HCT116 (cell line): Measurements from ENCODE around the gene CENATAC.

ENCODE experiments used
- EGR1 ChIP-seq: IDR thresholded peaks from 2 replicates; pipeline ENCODE4 v1.6.1; 2012; ENCODE audit warnings: low read depth
- ELF1 ChIP-seq: IDR thresholded peaks from 2 replicates; pipeline ENCODE4 v1.6.1; 2012; ENCODE audit warnings: low read depth, borderline replicate concordance
- EZH2 ChIP-seq: fragments of 200-600 bp; sonication (generic); IDR thresholded peaks from 2 replicates; pipeline ENCODE4 v1.6.1; 2017; ENCODE audit warnings: antibody characterized with exemption, mixed run types
- POLR2A ChIP-seq: IDR thresholded peaks from 2 replicates; pipeline ENCODE4 v1.7.0; 2011; ENCODE audit warnings: borderline replicate concordance; ENCODE audit not compliant: insufficient read depth, insufficient read length; ENCODE audit errors: extremely low read depth
- POLR2AphosphoS5 ChIP-seq: IDR thresholded peaks from 2 replicates; pipeline ENCODE4 v1.6.1; 2011; ENCODE audit warnings: mild to moderate bottlenecking, low read depth, low read length, moderate library complexity
- RAD21 ChIP-seq: IDR thresholded peaks from 2 replicates; pipeline ENCODE4 v1.6.1; 2012; ENCODE audit warnings: low read depth, mild to moderate bottlenecking
- YY1 ChIP-seq: IDR thresholded peaks from 2 replicates; pipeline ENCODE4 v1.6.1; 2011; ENCODE audit warnings: low read length, low read depth, moderate library complexity, mild to moderate bottlenecking; ENCODE audit not compliant: insufficient replicate concordance; ENCODE audit errors: extremely low read depth
- ZNF274 ChIP-seq: fragments of 200-500 bp; sonication (Bioruptor generic); IDR thresholded peaks from 2 replicates; pipeline ENCODE4 v1.6.1; 2014; ENCODE audit warnings: mild to moderate bottlenecking, low read depth, low read length, inconsistent platforms
- TF ChIP-seq, protein P1 (sequence below): IDR thresholded peaks from 2 replicates; pipeline ENCODE4 v1.6.1; 2012; ENCODE audit warnings: low read depth
- TF ChIP-seq, protein P2 (sequence below), 3 experiments: fragments of 200-600 bp in 1 of 3; sonication (generic) in 1 of 3; IDR thresholded peaks in 2 of 3; conservative IDR thresholded peaks in 1 of 3; 2 replicates each; pipeline ENCODE4 v1.5.1; 2012 to 2017; ENCODE audit warnings: low read depth in 2 of 3, low read length in 2 of 3, antibody characterized with exemption in 1 of 3, borderline replicate concordance in 1 of 3, control low read depth in 1 of 3, mild to moderate bottlenecking in 1 of 3, mixed read lengths in 1 of 3, mixed run types in 1 of 3, moderate library complexity in 1 of 3; ENCODE audit not compliant: insufficient read depth in 1 of 3
- TF ChIP-seq, protein P3 (sequence below): IDR thresholded peaks from 2 replicates; pipeline ENCODE4 v1.6.1; 2012

DNA sequence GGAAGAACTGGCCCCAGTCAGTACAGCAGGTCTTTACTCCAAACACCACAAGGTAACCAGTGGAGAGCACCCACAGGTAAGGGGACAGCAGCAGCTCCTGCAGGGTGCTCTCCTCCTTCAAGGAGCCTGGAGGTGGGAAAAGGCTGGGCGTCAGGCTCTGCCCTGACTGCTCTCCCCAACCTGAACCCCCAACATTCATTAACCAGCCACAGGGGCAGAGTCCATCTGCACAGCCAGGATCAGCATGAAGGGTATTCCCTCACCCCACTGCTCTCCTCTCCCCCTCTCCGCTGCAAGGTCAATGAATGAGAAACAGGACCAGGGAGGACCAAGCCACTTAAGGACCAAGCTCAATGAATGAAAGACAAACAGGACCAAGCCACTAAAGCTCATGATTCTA, 29.0 kb downstream of the CENATAC start:
- no peak for TF ChIP-seq EGR1
- TF ChIP-seq, protein P1, sequence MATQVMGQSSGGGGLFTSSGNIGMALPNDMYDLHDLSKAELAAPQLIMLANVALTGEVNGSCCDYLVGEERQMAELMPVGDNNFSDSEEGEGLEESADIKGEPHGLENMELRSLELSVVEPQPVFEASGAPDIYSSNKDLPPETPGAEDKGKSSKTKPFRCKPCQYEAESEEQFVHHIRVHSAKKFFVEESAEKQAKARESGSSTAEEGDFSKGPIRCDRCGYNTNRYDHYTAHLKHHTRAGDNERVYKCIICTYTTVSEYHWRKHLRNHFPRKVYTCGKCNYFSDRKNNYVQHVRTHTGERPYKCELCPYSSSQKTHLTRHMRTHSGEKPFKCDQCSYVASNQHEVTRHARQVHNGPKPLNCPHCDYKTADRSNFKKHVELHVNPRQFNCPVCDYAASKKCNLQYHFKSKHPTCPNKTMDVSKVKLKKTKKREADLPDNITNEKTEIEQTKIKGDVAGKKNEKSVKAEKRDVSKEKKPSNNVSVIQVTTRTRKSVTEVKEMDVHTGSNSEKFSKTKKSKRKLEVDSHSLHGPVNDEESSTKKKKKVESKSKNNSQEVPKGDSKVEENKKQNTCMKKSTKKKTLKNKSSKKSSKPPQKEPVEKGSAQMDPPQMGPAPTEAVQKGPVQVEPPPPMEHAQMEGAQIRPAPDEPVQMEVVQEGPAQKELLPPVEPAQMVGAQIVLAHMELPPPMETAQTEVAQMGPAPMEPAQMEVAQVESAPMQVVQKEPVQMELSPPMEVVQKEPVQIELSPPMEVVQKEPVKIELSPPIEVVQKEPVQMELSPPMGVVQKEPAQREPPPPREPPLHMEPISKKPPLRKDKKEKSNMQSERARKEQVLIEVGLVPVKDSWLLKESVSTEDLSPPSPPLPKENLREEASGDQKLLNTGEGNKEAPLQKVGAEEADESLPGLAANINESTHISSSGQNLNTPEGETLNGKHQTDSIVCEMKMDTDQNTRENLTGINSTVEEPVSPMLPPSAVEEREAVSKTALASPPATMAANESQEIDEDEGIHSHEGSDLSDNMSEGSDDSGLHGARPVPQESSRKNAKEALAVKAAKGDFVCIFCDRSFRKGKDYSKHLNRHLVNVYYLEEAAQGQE, result no peak
- TF ChIP-seq, protein P2, sequence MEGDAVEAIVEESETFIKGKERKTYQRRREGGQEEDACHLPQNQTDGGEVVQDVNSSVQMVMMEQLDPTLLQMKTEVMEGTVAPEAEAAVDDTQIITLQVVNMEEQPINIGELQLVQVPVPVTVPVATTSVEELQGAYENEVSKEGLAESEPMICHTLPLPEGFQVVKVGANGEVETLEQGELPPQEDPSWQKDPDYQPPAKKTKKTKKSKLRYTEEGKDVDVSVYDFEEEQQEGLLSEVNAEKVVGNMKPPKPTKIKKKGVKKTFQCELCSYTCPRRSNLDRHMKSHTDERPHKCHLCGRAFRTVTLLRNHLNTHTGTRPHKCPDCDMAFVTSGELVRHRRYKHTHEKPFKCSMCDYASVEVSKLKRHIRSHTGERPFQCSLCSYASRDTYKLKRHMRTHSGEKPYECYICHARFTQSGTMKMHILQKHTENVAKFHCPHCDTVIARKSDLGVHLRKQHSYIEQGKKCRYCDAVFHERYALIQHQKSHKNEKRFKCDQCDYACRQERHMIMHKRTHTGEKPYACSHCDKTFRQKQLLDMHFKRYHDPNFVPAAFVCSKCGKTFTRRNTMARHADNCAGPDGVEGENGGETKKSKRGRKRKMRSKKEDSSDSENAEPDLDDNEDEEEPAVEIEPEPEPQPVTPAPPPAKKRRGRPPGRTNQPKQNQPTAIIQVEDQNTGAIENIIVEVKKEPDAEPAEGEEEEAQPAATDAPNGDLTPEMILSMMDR (IDR thresholded peaks at IDR 0.05 in 2 of 3, conservative IDR thresholded peaks at IDR 0.05 in 1 of 3; ENCODE audit: borderline replicate concordance in 1 of 3, insufficient read depth in 1 of 3, low read depth in 2 of 3, low read length in 2 of 3), result no peak
- no peak for TF ChIP-seq ELF1
- TF ChIP-seq, protein P3, sequence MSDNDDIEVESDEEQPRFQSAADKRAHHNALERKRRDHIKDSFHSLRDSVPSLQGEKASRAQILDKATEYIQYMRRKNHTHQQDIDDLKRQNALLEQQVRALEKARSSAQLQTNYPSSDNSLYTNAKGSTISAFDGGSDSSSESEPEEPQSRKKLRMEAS, result no peak
- TF ChIP-seq ZNF274, result no peak
- TF ChIP-seq POLR2AphosphoS5, result no peak
- TF ChIP-seq EZH2, result no peak
- TF ChIP-seq RAD21, result no peak
- TF ChIP-seq YY1, result no peak
- TF ChIP-seq POLR2A, result no peak
